Measurements from ENCODE around the gene PRSS36. TPM values are rescaled to one million over a fixed set of nuclear protein-coding genes. Genes with fewer than 3 reads are reported as not detected.
A peak's percentile ranks its signal among the peaks of the same experiment; 100 is the strongest.

Gene PRSS36
- polyA plus RNA-seq, 3 donors = 3.1 to 4.2 (median 3.4) TPM

- H3K27me3 ChIP-seq (ENCODE audit: control insufficient read depth in 2 of 2, insufficient read depth in 2 of 2, low read length in 2 of 2) = no peaks in the 10 kb centered on the region
- H2AFZ ChIP-seq (ENCODE audit: insufficient read depth, low read depth, low read length, poor library complexity, severe bottlenecking) = no peak overlapping the region
- H3K36me3 ChIP-seq (replicated peaks in 1 of 2; ENCODE audit: control insufficient read depth in 1 of 2, insufficient read depth in 2 of 2, low read length in 2 of 2) = peaks cover 28 to 42% of the 10 kb centered on the region in 2 donors
- H3K9me3 Mint-ChIP-seq = peaks cover 0 to 2% (median 0%) of the 10 kb centered on the region in 7 donors
- 92% methylated on average over 5 of the region's 5 CpGs for WGBS (ENCODE audit: insufficient coverage)
- H3K4me2 ChIP-seq (replicated peaks; ENCODE audit: extremely low read depth, low read length, poor library complexity, severe bottlenecking) = no peak overlapping the region
- H3K27me3 Mint-ChIP-seq (ENCODE audit: low read depth in 3 of 3) = peaks cover 0 to 4% (median 0%) of the 10 kb centered on the region in 3 donors
- H3K9ac ChIP-seq (ENCODE audit: insufficient read depth, low read length, poor library complexity, severe bottlenecking) = no peak overlapping the region
- H3K27ac Mint-ChIP-seq = peak overlapping the region in 3 of 7 donors; percentile 18 to 100 (median 45)
- no peaks in the 10 kb centered on the region for H3K9me3 ChIP-seq (replicated peaks in 1 of 2; ENCODE audit: control insufficient read depth in 1 of 2, insufficient read depth in 1 of 2, low read length in 2 of 2)
- no peak overlapping the region for H3K4me3 ChIP-seq (replicated peaks in 1 of 3; ENCODE audit: low read depth in 2 of 3, low read length in 3 of 3)
- peaks cover 67% of the 10 kb centered on the region for H3K4me1 Mint-ChIP-seq
- H3K79me2 ChIP-seq (ENCODE audit: insufficient read depth, low read length) = no peaks in the 10 kb centered on the region
- no peak for TF ChIP-seq CTCF (IDR thresholded peaks at IDR 0.05)
- no peaks in the 10 kb centered on the region for H4K20me1 ChIP-seq (ENCODE audit: insufficient read depth, low read length)
- no peak overlapping the region for H3K27ac ChIP-seq (ENCODE audit: low read depth in 1 of 2, low read length in 2 of 2)
- no peak for DNase-seq
- peaks cover 44 to 52% of the 10 kb centered on the region in 2 donors for H3K36me3 Mint-ChIP-seq
- peaks cover 68 to 82% of the 10 kb centered on the region in 2 donors for H3K4me1 ChIP-seq (ENCODE audit: control insufficient read depth in 1 of 2, insufficient read depth in 2 of 2, low read length in 2 of 2)
- no peak overlapping the region for H3K4me3 Mint-ChIP-seq
- intact Hi-C loops (cut with micrococcal nuclease) = no loop called here
Measured at GRCh38 chr16:31131841-31132271, 18.0 kb downstream of the PRSS36 start.

GRCh38 chr16:31131416-31131815 is 18.4 kb downstream of the PRSS36 start:
- Histone ChIP-seq H3K27me3 (ENCODE audit: control insufficient read depth in 2 of 2, insufficient read depth in 2 of 2, low read length in 2 of 2) (no peaks in the 10 kb centered on the region), H3K9me3 (replicated peaks in 1 of 2; ENCODE audit: control insufficient read depth in 1 of 2, insufficient read depth in 1 of 2, low read length in 2 of 2) (no peaks in the 10 kb centered on the region), H3K4me2 (replicated peaks; ENCODE audit: extremely low read depth, low read length, poor library complexity, severe bottlenecking) (no peak overlapping the region), H4K20me1 (ENCODE audit: insufficient read depth, low read length) (no peaks in the 10 kb centered on the region), H3K79me2 (ENCODE audit: insufficient read depth, low read length) (no peaks in the 10 kb centered on the region), H3K4me3 (replicated peaks in 1 of 3; ENCODE audit: low read depth in 2 of 3, low read length in 3 of 3) (no peak overlapping the region), H3K9ac (ENCODE audit: insufficient read depth, low read length, poor library complexity, severe bottlenecking) (no peak overlapping the region), H2AFZ (ENCODE audit: insufficient read depth, low read depth, low read length, poor library complexity, severe bottlenecking) (no peak overlapping the region), H3K4me1 (ENCODE audit: control insufficient read depth in 1 of 2, insufficient read depth in 2 of 2, low read length in 2 of 2) (peaks cover 73 to 85% of the 10 kb centered on the region in 2 donors), H3K27ac (ENCODE audit: low read depth in 1 of 2, low read length in 2 of 2) (peak overlapping the region in 1 of 2 donors; percentile 99), H3K36me3 (replicated peaks in 1 of 2; ENCODE audit: control insufficient read depth in 1 of 2, insufficient read depth in 2 of 2, low read length in 2 of 2) (peaks cover 29 to 43% of the 10 kb centered on the region in 2 donors)
- Mint-ChIP-seq H3K4me3 (no peak overlapping the region), H3K27me3 (ENCODE audit: low read depth in 3 of 3) (peaks cover 0 to 4% (median 0%) of the 10 kb centered on the region in 3 donors), H3K36me3 (peaks cover 46 to 55% of the 10 kb centered on the region in 2 donors), H3K27ac (peak overlapping the region in 6 of 7 donors; percentile 18 to 100 (median 98)), H3K9me3 (peaks cover 0 to 2% (median 0%) of the 10 kb centered on the region in 7 donors), H3K4me1 (peaks cover 71% of the 10 kb centered on the region)
- TF ChIP-seq CTCF (IDR thresholded peaks at IDR 0.05) = no peak
- DNase-seq = no peak
- intact Hi-C loops (cut with micrococcal nuclease) = no loop called here
- WGBS (ENCODE audit: insufficient coverage) = 94% methylated on average over 10 of the region's 11 CpGs
